Naive thymus-derived CD4-positive, alpha-beta T cell (primary cell): ENCODE results near the gene GRM4. TPM values are rescaled to one million over a fixed set of nuclear protein-coding genes. Genes with fewer than 3 reads are reported as not detected.

Experiments used
- ATAC-seq: fragments of 150-1000 bp; cut with Tn5 transposase; 2 replicates; pipeline ENCODE4 v1.10.0; 2021; ENCODE audit warnings: mild to moderate bottlenecking, moderate library complexity
- CTCF ChIA-PET: fragments of 350-600 bp; sonication (Branson Sonifier 250); formaldehyde crosslinking; loops from one replicate; lab custom pipeline; 2021; ENCODE audit warnings: antibody characterized with exemption; lab: Charles Lee
- POLR2A ChIA-PET: fragments of 350-600 bp; sonication (Branson Sonifier 250); formaldehyde crosslinking; loops from one replicate; lab custom pipeline; 2021; ENCODE audit warnings: antibody characterized with exemption, inconsistent platforms; lab: Charles Lee
- DNase-seq, 9 donors: peaks; one replicate each; pipeline versions ENCODE4 v3.0.0 to v3.0.0-alpha.2; 2020 to 2022; ENCODE audit warnings: mixed read lengths in 1 of 9
- H3K27ac ChIP-seq: one replicate; pipeline ENCODE4 v1.7.0; 2013; ENCODE audit warnings: mild to moderate bottlenecking, low read depth, low read length, moderate library complexity
- H3K27me3 ChIP-seq, 2 donors: one replicate each; pipeline ENCODE4 v1.7.0; 2013; ENCODE audit warnings: low read length in 2 of 2, mild to moderate bottlenecking in 2 of 2, moderate library complexity in 2 of 2; ENCODE audit not compliant: control insufficient read depth in 2 of 2, insufficient read depth in 2 of 2
- H3K36me3 ChIP-seq, 3 experiments: 1 replicate in 2 of 3; 2 replicates in 1 of 3; pipeline ENCODE4 v1.7.0; 2013; ENCODE audit warnings: low read length in 3 of 3, mild to moderate bottlenecking in 3 of 3, moderate library complexity in 1 of 3; ENCODE audit not compliant: insufficient read depth in 3 of 3, control insufficient read depth in 2 of 3
- H3K4me1 ChIP-seq, 2 donors: one replicate each; pipeline ENCODE4 v1.7.0; 2013; ENCODE audit warnings: low read length in 2 of 2, mild to moderate bottlenecking in 2 of 2, moderate library complexity in 1 of 2; ENCODE audit not compliant: control insufficient read depth in 2 of 2, insufficient read depth in 2 of 2
- H3K4me3 ChIP-seq: 2 replicates; pipeline ENCODE4 v1.7.0; 2013; ENCODE audit warnings: mild to moderate bottlenecking, low read length
- H3K9me3 ChIP-seq, 3 experiments: 1 replicate in 2 of 3; 2 replicates in 1 of 3; pipeline ENCODE4 v1.7.0; 2013; ENCODE audit warnings: low read length in 3 of 3; ENCODE audit not compliant: control insufficient read depth in 2 of 3
- H3K27ac Mint-ChIP-seq, 9 donors: one replicate each; pipeline ENCODE4 v1.8.0; 2020 to 2022; ENCODE audit warnings: mixed read lengths in 9 of 9, mild to moderate bottlenecking in 8 of 9, moderate library complexity in 5 of 9, inconsistent platforms in 2 of 9
- H3K27me3 Mint-ChIP-seq, 5 donors: one replicate each; pipeline ENCODE4 v1.8.0; 2021 to 2022; ENCODE audit warnings: mixed read lengths in 5 of 5, mild to moderate bottlenecking in 1 of 5
- H3K36me3 Mint-ChIP-seq, 5 donors: one replicate each; pipeline ENCODE4 v1.8.0; 2020 to 2022; ENCODE audit warnings: mixed read lengths in 5 of 5, mild to moderate bottlenecking in 3 of 5, inconsistent platforms in 1 of 5
- H3K4me1 Mint-ChIP-seq, 7 donors: one replicate each; pipeline ENCODE4 v1.8.0; 2020 to 2022; ENCODE audit warnings: mixed read lengths in 7 of 7, mild to moderate bottlenecking in 3 of 7, inconsistent platforms in 1 of 7
- H3K4me3 Mint-ChIP-seq, 10 donors: one replicate each; pipeline ENCODE4 v1.8.0; 2020 to 2022; ENCODE audit warnings: mild to moderate bottlenecking in 10 of 10, mixed read lengths in 10 of 10, moderate library complexity in 6 of 10, inconsistent platforms in 2 of 10
- H3K9me3 Mint-ChIP-seq, 11 donors: one replicate each; pipeline ENCODE4 v1.8.0; 2020 to 2022; ENCODE audit warnings: mixed read lengths in 11 of 11, mild to moderate bottlenecking in 4 of 11, inconsistent platforms in 1 of 11, moderate library complexity in 1 of 11
- intact Hi-C, 2 donors: fragments of 100-400 bp; cut with micrococcal nuclease; formaldehyde crosslinking; loops; one replicate each; pipeline ENCODE4 v1.15.1; 2023
- polyA plus RNA-seq, 2 donors: library from polyadenylated mRNA; unstranded; fragments of 300-500 nt; fragmentation: Illumina TruSeq; gene quantifications; one replicate each; pipeline ENCODE4 v1.2.3, GENCODE V29; 2021
- total RNA-seq, 6 experiments: library from RNA in 5 of 6; stranded (reverse) in 5 of 6; gene quantifications; 1 replicate in 5 of 6; 2 replicates in 1 of 6; pipeline ENCODE4 v1.2.3 and lab custom pipeline; 2021 to 2026

The GRM4 gene
- total and polyA plus RNA-seq, 7 experiments from 2014 or later, result not detected

GRCh38 chr6:34025112-34025807 lies 120.6 kb downstream of the GRM4 start:
- DNase-seq, result no peak
- POLR2A ChIA-PET, result no interaction called here
- H3K27me3 Mint-ChIP-seq, result peaks cover 0 to 4% (median 0%) of the 10 kb centered on the region in 5 donors
- no peaks in the 10 kb centered on the region for H3K36me3 Mint-ChIP-seq
- CTCF ChIA-PET, result interaction anchor here (0.6 to 10.1 kb wide), 4 partner anchors 125 to 255 kb away, joined by 3 to 124 read pairs (median 3); no protein-coding TSS in a partner anchor
- Histone ChIP-seq H3K4me1 (no peaks in the 10 kb centered on the region), H3K27me3 (no peaks in the 10 kb centered on the region), H3K4me3 (no peak overlapping the region), H3K36me3 (no peaks in the 10 kb centered on the region), H3K9me3 (no peaks in the 10 kb centered on the region), H3K27ac (no peak overlapping the region)
- intact Hi-C loops, result loop anchor here in 1 of 2 donors (10.0 kb wide), 1 partner anchor 120 kb away; no protein-coding TSS in a partner anchor
- peaks cover 0 to 3% (median 0%) of the 10 kb centered on the region in 11 donors for H3K9me3 Mint-ChIP-seq
- no peak overlapping the region for H3K27ac Mint-ChIP-seq
- H3K4me3 Mint-ChIP-seq, result no peak overlapping the region
- peaks cover 0 to 5% (median 0%) of the 10 kb centered on the region in 7 donors for H3K4me1 Mint-ChIP-seq
- ATAC-seq, result no peak

- no peaks in the 10 kb centered on the region for H3K9me3 ChIP-seq
- H3K27me3 ChIP-seq, result no peaks in the 10 kb centered on the region
- DNase-seq, result no peak
- Mint-ChIP-seq H3K4me3 (no peak overlapping the region), H3K9me3 (peaks cover 0 to 3% (median 0%) of the 10 kb centered on the region in 11 donors), H3K27ac (no peak overlapping the region), H3K36me3 (no peaks in the 10 kb centered on the region), H3K27me3 (peaks cover 0 to 4% (median 0%) of the 10 kb centered on the region in 5 donors), H3K4me1 (peaks cover 0 to 5% (median 0%) of the 10 kb centered on the region in 7 donors)
- ChIA-PET CTCF (interaction anchor here (10.1 kb wide), 1 partner anchor 252 kb away, joined by 124 read pairs; no protein-coding TSS in a partner anchor), POLR2A (no interaction called here)
- no peaks in the 10 kb centered on the region for H3K36me3 ChIP-seq
- no peak for ATAC-seq
- no peak overlapping the region for H3K4me3 ChIP-seq
- no peaks in the 10 kb centered on the region for H3K4me1 ChIP-seq
- no peak overlapping the region for H3K27ac ChIP-seq
- intact Hi-C loops, result loop anchor here in 1 of 2 donors (10.0 kb wide), 1 partner anchor 118 kb away; no protein-coding TSS in a partner anchor
Observed at GRCh38 chr6:34022873-34023255, 123.0 kb downstream of the GRM4 start.

GRCh38 chr6:34022250-34022872 lies 123.5 kb downstream of the GRM4 start:
- ATAC-seq, result no peak
- peaks cover 0 to 4% (median 0%) of the 10 kb centered on the region in 5 donors for H3K27me3 Mint-ChIP-seq
- Histone ChIP-seq H3K36me3 (no peaks in the 10 kb centered on the region), H3K9me3 (no peaks in the 10 kb centered on the region), H3K27ac (no peak overlapping the region), H3K4me1 (no peaks in the 10 kb centered on the region), H3K27me3 (no peaks in the 10 kb centered on the region), H3K4me3 (no peak overlapping the region)
- intact Hi-C loops, result loop anchor here in 1 of 2 donors (10.0 kb wide), 1 partner anchor 118 kb away; no protein-coding TSS in a partner anchor
- ChIA-PET POLR2A (no interaction called here), CTCF (interaction anchor here (10.1 kb wide), 1 partner anchor 252 kb away, joined by 124 read pairs; no protein-coding TSS in a partner anchor)
- H3K4me1 Mint-ChIP-seq, result peaks cover 0 to 5% (median 0%) of the 10 kb centered on the region in 7 donors
- H3K36me3 Mint-ChIP-seq, result no peaks in the 10 kb centered on the region
- no peak overlapping the region for H3K4me3 Mint-ChIP-seq
- DNase-seq, result no peak
- H3K27ac Mint-ChIP-seq, result no peak overlapping the region
- H3K9me3 Mint-ChIP-seq, result peaks cover 0 to 3% (median 0%) of the 10 kb centered on the region in 11 donors

GRCh38 chr6:34021554-34022190 lies 124.2 kb downstream of the GRM4 start:
- peaks cover 0 to 4% (median 0%) of the 10 kb centered on the region in 5 donors for H3K27me3 Mint-ChIP-seq
- H3K4me3 ChIP-seq, result no peak overlapping the region
- H3K4me1 Mint-ChIP-seq, result peaks cover 0 to 5% (median 0%) of the 10 kb centered on the region in 7 donors
- ChIA-PET POLR2A (no interaction called here), CTCF (no interaction called here)
- H3K9me3 Mint-ChIP-seq, result peaks cover 0 to 3% (median 0%) of the 10 kb centered on the region in 11 donors
- no peaks in the 10 kb centered on the region for H3K9me3 ChIP-seq
- DNase-seq (no peak), ATAC-seq (no peak)
- H3K27ac Mint-ChIP-seq, result no peak overlapping the region
- H3K36me3 Mint-ChIP-seq, result no peaks in the 10 kb centered on the region
- no peaks in the 10 kb centered on the region for H3K36me3 ChIP-seq
- no peaks in the 10 kb centered on the region for H3K27me3 ChIP-seq
- H3K27ac ChIP-seq, result no peak overlapping the region
- no peak overlapping the region for H3K4me3 Mint-ChIP-seq
- no peaks in the 10 kb centered on the region for H3K4me1 ChIP-seq
- intact Hi-C loops, result loop anchor here in 1 of 2 donors (10.0 kb wide), 1 partner anchor 117 kb away; no protein-coding TSS in a partner anchor

- Histone ChIP-seq H3K9me3 (no peaks in the 10 kb centered on the region), H3K27me3 (no peaks in the 10 kb centered on the region), H3K4me1 (no peaks in the 10 kb centered on the region), H3K4me3 (no peak overlapping the region), H3K36me3 (no peaks in the 10 kb centered on the region), H3K27ac (no peak overlapping the region)
- Mint-ChIP-seq H3K27me3 (peaks cover 0 to 4% (median 0%) of the 10 kb centered on the region in 5 donors), H3K4me1 (peaks cover 0 to 5% (median 0%) of the 10 kb centered on the region in 7 donors), H3K4me3 (no peak overlapping the region), H3K36me3 (no peaks in the 10 kb centered on the region), H3K9me3 (peaks cover 0 to 3% (median 0%) of the 10 kb centered on the region in 11 donors), H3K27ac (no peak overlapping the region)
- DNase-seq (no peak), ATAC-seq (no peak)
- ChIA-PET POLR2A (no interaction called here), CTCF (interaction anchor here (0.6 kb wide), 1 partner anchor 220 kb away, joined by 4 read pairs; no protein-coding TSS in a partner anchor)
- intact Hi-C loops, result loop anchor here in 1 of 2 donors (10.0 kb wide), 1 partner anchor 116 kb away; no protein-coding TSS in a partner anchor
Observed at GRCh38 chr6:34020807-34021553, 124.9 kb downstream of the GRM4 start.

- H3K9me3 ChIP-seq, result no peaks in the 10 kb centered on the region
- CTCF ChIA-PET, result interaction anchor here (0.6 kb wide), 2 partner anchors 219 to 407 kb away, joined by 4 read pairs; no protein-coding TSS in a partner anchor
Observed at GRCh38 chr6:34020278-34020677, 125.6 kb downstream of the GRM4 start.

More at GRCh38 chr6:34020278-34020677, 125.6 kb downstream of the GRM4 start:
- Mint-ChIP-seq H3K4me3 (no peak overlapping the region), H3K4me1 (peaks cover 0 to 5% (median 0%) of the 10 kb centered on the region in 7 donors), H3K27me3 (peaks cover 0 to 4% (median 0%) of the 10 kb centered on the region in 5 donors), H3K27ac (no peak overlapping the region), H3K9me3 (peaks cover 0 to 3% (median 0%) of the 10 kb centered on the region in 11 donors), H3K36me3 (no peaks in the 10 kb centered on the region)
- Histone ChIP-seq H3K4me1 (no peaks in the 10 kb centered on the region), H3K27ac (no peak overlapping the region), H3K36me3 (no peaks in the 10 kb centered on the region), H3K27me3 (no peaks in the 10 kb centered on the region), H3K4me3 (no peak overlapping the region)
- POLR2A ChIA-PET, result no interaction called here
- no peak for ATAC-seq
- DNase-seq, result no peak
- intact Hi-C loops, result loop anchor here in 1 of 2 donors (10.0 kb wide), 1 partner anchor 115 kb away; no protein-coding TSS in a partner anchor
